Measurements from ENCODE around the gene UFSP2. TPM values are rescaled to one million over a fixed set of nuclear protein-coding genes. Genes with fewer than 3 reads are reported as not detected.

Gene UFSP2
- polyA plus RNA-seq, 1 donor (not counting 4 experiments of a cell fraction or from before 2014, with no cell fraction given): 41.7 TPM

- dilution Hi-C loops (cut with MboI; ENCODE audit: extremely low pct_ligation_motif_present, low sequenced_read_pairs): no loop called here
- no peak for DNase-seq (ENCODE audit: low read depth, low spot score)
- no peaks in the 10 kb centered on the region for H3K4me1 ChIP-seq (ENCODE audit: control insufficient read depth, extremely low read depth, insufficient read depth, low read length)
These were observed 54.1 kb downstream of the UFSP2 start for GRCh38 chr4:185371702-185372101.

GRCh38 chr4:185370268-185370949, 55.4 kb downstream of the UFSP2 start:
- no peak overlapping the region for H2AFZ ChIP-seq (ENCODE audit: control insufficient read depth, low read length)
- H3K27me3 ChIP-seq (ENCODE audit: control insufficient read depth, extremely low read depth, insufficient read depth, low read length): no peaks in the 10 kb centered on the region
- no peak overlapping the region for H3K27ac ChIP-seq (ENCODE audit: control insufficient read depth, insufficient read depth, low read length)
- no peak overlapping the region for H3K9ac ChIP-seq (ENCODE audit: control insufficient read depth, extremely low read depth, insufficient read depth, low read length)
- H3K4me1 ChIP-seq (ENCODE audit: control insufficient read depth, extremely low read depth, insufficient read depth, low read length): no peaks in the 10 kb centered on the region
- H3K4me3 ChIP-seq (ENCODE audit: control insufficient read depth in 2 of 3, extremely low read depth in 1 of 3, insufficient read depth in 2 of 3, low read depth in 1 of 3, low read length in 3 of 3): no peak overlapping the region
- FAIRE-seq (no peak), DNase-seq (ENCODE audit: low read depth, low spot score) (no peak)
- H4K20me1 ChIP-seq (ENCODE audit: control insufficient read depth, extremely low read depth, insufficient read depth, low read length): no peaks in the 10 kb centered on the region
- no peak overlapping the region for H3K4me2 ChIP-seq (ENCODE audit: control insufficient read depth, extremely low read depth, insufficient read depth, low read depth, low read length)
- dilution Hi-C loops (cut with MboI; ENCODE audit: extremely low pct_ligation_motif_present, low sequenced_read_pairs): no loop called here
- H3K36me3 ChIP-seq (ENCODE audit: control insufficient read depth in 2 of 2, extremely low read depth in 1 of 2, insufficient read depth in 2 of 2, low read length in 2 of 2): peaks cover 0 to 2% of the 10 kb centered on the region in 2 experiments
- TF ChIP-seq EZH2 (IDR thresholded peaks at IDR 0.05; ENCODE audit: low read length): no peak
- TF ChIP-seq, protein P1, sequence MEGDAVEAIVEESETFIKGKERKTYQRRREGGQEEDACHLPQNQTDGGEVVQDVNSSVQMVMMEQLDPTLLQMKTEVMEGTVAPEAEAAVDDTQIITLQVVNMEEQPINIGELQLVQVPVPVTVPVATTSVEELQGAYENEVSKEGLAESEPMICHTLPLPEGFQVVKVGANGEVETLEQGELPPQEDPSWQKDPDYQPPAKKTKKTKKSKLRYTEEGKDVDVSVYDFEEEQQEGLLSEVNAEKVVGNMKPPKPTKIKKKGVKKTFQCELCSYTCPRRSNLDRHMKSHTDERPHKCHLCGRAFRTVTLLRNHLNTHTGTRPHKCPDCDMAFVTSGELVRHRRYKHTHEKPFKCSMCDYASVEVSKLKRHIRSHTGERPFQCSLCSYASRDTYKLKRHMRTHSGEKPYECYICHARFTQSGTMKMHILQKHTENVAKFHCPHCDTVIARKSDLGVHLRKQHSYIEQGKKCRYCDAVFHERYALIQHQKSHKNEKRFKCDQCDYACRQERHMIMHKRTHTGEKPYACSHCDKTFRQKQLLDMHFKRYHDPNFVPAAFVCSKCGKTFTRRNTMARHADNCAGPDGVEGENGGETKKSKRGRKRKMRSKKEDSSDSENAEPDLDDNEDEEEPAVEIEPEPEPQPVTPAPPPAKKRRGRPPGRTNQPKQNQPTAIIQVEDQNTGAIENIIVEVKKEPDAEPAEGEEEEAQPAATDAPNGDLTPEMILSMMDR (optimal IDR thresholded peaks at IDR 0.05 in 1 of 3, IDR thresholded peaks at IDR 0.05 in 1 of 3, conservative IDR thresholded peaks at IDR 0.05 in 1 of 3; ENCODE audit: extremely low read depth in 1 of 3, insufficient read depth in 2 of 3, low read length in 3 of 3): no peak
- no peaks in the 10 kb centered on the region for H3K9me1 ChIP-seq (ENCODE audit: control insufficient read depth, extremely low read depth, insufficient read depth, low read length)
- no peaks in the 10 kb centered on the region for H3K79me2 ChIP-seq (ENCODE audit: control insufficient read depth, insufficient read depth, low read length)
- H3K9me3 ChIP-seq (ENCODE audit: control insufficient read depth, low read depth, low read length): no peaks in the 10 kb centered on the region

More at GRCh38 chr4:185371702-185372101, 54.1 kb downstream of the UFSP2 start:
- no peaks in the 10 kb centered on the region for H3K79me2 ChIP-seq (ENCODE audit: control insufficient read depth, insufficient read depth, low read length)
- H4K20me1 ChIP-seq (ENCODE audit: control insufficient read depth, extremely low read depth, insufficient read depth, low read length): no peaks in the 10 kb centered on the region
- TF ChIP-seq EZH2 (IDR thresholded peaks at IDR 0.05; ENCODE audit: low read length): no peak
- TF ChIP-seq, protein P1 (optimal IDR thresholded peaks at IDR 0.05 in 1 of 3, IDR thresholded peaks at IDR 0.05 in 1 of 3, conservative IDR thresholded peaks at IDR 0.05 in 1 of 3; ENCODE audit: extremely low read depth in 1 of 3, insufficient read depth in 2 of 3, low read length in 3 of 3): no peak
- H3K9ac ChIP-seq (ENCODE audit: control insufficient read depth, extremely low read depth, insufficient read depth, low read length): no peak overlapping the region
- no peaks in the 10 kb centered on the region for H3K9me1 ChIP-seq (ENCODE audit: control insufficient read depth, extremely low read depth, insufficient read depth, low read length)
- H3K36me3 ChIP-seq (ENCODE audit: control insufficient read depth in 2 of 2, extremely low read depth in 1 of 2, insufficient read depth in 2 of 2, low read length in 2 of 2): peaks cover 0 to 2% of the 10 kb centered on the region in 2 experiments
- H3K27ac ChIP-seq (ENCODE audit: control insufficient read depth, insufficient read depth, low read length): no peak overlapping the region
- H3K4me3 ChIP-seq (ENCODE audit: control insufficient read depth in 2 of 3, extremely low read depth in 1 of 3, insufficient read depth in 2 of 3, low read depth in 1 of 3, low read length in 3 of 3): no peak overlapping the region
- FAIRE-seq: no peak
- no peaks in the 10 kb centered on the region for H3K9me3 ChIP-seq (ENCODE audit: control insufficient read depth, low read depth, low read length)
- H2AFZ ChIP-seq (ENCODE audit: control insufficient read depth, low read length): no peak overlapping the region
- H3K4me2 ChIP-seq (ENCODE audit: control insufficient read depth, extremely low read depth, insufficient read depth, low read depth, low read length): no peak overlapping the region
- no peaks in the 10 kb centered on the region for H3K27me3 ChIP-seq (ENCODE audit: control insufficient read depth, extremely low read depth, insufficient read depth, low read length)

Measured in keratinocyte (primary cell).